DMS79 (cell line): ENCODE results near the gene AP2S1.
"Not testable (repeated sequence)": the region's sequence is repeated elsewhere in the genome, so short reads cannot be mapped to it uniquely, and the experiment has no call there.

ENCODE experiments used
- DNase-seq: peaks from one replicate; lab custom pipeline; 2025; lab: John Stamatoyannopoulos, UW

The AP2S1 gene

DNA sequence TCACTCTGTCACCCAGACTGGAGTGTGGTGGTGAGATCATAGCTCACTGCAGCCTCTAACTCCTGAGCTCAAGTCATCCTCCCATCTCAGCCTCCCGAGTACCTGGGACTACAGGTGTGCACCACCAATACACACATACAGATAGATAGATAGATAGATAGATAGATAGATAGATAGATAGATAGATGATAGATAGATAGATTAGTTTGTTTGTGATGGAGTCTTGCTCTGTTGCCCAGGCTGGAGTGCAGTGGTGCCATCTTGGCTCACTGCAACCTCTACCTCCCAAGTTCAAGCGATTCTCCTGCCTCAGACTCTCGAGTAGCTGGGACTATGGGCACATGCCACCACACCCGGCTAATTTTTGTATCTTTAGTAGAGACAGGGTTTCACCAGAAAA, 46.2 kb downstream of the AP2S1 start:
- not testable (repeated sequence) for DNase-seq

DNA sequence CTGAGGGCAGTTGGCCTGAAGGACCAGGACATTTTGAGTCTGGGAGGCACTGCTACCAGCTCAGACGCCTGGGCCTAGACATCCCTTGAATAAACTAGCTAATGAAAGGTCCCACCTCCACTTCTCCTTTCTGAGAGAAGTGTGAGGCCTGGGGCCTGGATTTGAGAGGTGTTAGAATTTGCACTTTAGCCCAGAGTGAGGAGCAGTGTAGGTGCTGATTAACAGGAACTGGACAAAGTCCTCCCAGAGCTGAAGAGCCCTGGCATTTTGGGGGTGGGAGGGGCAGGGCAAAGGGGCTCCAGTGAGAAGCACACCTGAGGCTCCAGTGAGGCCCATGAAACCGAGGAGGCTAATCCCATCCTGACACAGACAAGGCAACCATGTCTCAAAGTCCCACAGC, 47.1 kb downstream of the AP2S1 start:
- no peak for DNase-seq

DNA sequence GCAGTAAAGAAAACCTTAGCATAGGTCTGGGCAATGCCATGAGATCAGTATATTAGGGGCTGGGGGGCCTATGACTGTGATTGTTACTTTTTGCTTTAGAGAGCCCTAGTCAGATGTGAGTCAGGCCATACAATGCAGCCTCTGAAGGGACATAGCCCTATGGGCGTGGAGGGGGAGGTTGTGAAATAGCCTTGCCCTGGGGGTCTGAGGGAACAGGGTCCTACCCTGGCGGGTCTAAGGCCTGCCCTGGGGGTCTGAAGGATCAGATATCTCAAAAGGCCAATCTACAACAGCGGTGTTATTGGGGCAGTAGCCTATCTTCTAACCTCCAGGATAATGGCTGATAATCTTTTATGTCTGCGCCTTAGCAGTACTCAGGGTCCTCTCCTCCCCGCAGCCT, 48.5 kb downstream of the AP2S1 start:
- no peak for DNase-seq

DNA sequence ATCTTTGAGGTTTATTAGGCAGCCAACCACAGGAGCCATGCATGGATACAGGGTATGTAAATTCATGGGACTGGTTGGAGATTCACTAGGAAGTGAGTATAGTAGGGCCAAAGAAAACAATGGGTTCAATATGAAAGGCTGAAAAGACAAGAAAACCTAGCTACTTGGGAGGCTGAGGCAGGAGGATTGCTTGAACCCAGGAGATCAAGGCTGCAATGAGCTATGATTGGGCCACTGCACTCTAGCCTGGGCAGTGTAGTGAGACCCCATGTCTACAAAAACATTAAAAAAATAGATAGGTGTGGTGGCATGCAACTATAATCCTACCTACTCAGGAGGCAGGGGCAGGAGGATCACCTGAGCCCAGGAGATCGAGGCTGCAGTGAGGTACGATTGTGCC, 51.9 kb downstream of the AP2S1 start:
- DNase-seq = no peak

DNA sequence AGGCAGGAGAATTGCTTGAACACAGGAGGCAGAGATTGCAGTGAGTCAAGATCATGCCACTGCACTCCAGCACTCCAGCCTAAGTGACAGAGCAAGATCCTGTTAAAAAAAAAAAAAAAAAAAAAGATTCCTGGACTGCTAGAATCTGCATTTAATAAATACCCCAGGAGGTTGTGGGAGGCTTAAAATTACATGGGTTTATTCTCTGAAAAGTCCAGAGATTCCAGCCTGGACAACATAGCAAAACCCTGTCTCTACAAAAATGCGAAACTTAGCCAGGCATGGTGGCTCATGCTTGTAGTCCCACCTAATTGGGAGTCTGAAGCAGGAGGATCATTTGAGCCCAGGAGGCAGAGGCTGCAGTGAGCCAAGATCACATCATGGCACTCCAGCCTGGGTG, 52.8 kb downstream of the AP2S1 start:
- no peak for DNase-seq

DNA sequence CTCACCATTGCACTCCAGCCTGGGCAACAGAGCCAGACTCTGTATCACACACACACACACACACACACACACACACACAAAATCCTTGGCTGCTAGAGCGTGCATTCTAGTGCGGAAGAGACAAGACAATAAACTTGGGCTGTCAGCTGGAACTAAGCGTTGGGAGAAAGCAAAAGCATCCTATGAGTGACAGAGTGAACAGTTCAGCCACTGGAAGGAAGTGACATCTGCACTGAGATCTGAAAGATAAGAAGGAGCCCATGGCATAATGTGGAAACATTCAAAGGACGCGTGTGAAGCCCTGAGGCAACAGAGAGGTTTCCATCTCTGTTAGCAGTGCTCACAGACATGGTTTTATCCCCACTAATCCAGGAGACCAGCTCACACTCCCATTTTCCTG, 58.7 kb downstream of the AP2S1 start:
- DNase-seq = no peak

DNA sequence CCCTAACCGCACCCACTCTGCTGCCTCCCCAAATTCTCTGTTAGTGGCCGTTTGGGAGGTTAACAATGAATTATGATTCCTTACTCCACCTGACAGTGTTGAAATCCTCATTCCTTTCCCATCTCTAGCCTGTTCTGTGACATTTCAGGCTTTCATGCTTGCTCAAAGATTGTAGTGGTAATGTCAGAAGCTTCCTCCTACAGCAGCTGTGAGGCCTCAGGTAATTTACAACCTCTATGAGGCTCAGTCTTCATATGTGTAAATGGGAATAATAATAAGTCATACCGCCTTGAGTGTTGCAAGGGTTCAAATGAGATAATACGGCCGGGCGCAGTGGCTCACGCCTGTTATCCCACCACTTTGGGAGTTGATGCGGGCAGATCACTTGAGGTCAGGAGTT, 61.3 kb downstream of the AP2S1 start:
- no peak for DNase-seq

DNA sequence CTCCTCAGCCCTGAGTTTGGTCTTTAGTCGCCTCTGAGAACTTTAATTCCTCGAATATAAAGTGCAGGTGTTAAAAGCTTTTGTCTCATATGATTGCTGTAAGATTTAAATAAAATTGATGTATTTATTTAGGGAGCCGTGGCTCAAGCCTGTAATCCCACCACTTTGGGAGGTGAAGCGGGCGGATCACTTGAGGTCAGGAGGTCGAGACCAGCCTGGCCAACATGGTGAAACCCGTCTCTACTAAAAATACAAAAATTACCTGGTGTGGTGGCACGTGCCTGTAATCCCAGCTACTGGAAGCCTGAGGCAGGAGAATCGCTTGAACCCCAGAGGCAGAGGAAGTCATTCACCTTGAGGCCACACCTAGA, 61.7 kb downstream of the AP2S1 start:
- no peak for DNase-seq

DNA sequence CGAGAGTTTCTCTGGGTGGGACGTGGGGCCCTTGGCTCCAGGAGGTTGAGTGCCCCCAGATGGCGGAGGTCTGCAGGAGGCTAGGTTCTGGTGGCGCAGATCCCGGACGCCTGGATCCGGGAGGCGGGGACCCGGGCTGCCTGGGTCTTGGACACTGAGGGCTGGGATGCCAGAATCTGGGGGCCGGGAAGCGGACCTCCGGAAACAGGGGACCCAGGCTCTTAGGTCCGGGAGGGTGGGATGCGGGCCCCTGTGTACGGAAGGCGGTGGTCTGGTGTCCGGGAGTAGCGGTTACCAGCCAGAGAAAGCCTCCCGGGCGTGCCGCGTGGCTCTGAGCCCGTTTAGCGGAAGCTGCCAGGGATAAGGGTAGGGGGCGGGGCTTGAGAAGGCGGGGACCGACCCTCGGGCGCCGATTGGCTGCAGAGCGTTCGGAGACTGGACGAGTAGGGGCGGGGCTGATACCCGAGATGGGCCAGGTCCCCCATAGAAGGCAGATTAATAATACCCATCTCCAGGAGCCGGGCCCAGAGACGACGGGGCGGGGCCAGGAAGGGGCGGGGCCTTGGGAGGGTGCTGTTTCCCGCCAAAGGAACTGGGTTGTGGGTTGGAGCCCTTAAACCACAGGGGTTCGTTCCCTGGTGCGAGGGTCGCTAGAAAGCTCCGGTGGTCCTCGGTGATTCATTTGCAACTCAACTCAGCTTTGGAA, 62.2 kb downstream of the AP2S1 start, which contains the start of gene SLC1A5:
Gene SLC1A5 (minus strand): TSS at position 333 of the 706 bp plus-strand sequence. CDS start 629 bp downstream, outside the sequence.
- DNase-seq = peak; percentile 91
